GM12872 (cell line): ENCODE results near the gene DUSP22.

Source experiments
- CTCF ChIP-seq: IDR thresholded peaks from 3 replicates; pipeline ENCODE4 v1.5.1; 2011; ENCODE audit warnings: low read depth, mild to moderate bottlenecking, low read length, moderate library complexity; ENCODE audit not compliant: insufficient read depth

The DUSP22 gene

DNA sequence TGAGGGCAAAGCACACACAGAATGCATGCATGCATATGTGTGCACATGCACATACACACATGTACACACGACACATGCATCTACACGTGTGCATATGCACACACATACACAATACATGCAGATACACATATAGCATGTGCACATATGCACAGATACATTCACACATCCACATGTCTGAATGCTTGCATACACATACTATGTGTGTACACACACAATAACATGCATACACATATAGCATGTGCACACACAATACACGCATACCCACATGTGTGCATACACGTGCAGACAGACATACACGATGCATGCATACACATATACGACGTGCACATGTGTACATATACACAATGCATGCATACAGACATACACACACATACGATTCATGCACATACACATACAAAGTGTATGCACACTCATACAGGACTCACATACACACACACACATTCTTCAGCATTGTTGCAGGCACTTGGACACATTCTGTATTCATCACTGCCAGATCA is 75.1 kb downstream of the DUSP22 start:
- no peak for TF ChIP-seq CTCF

GRCh38 chr6:367891-368630 is 75.8 kb downstream of the DUSP22 start:
- no peak for TF ChIP-seq CTCF

- TF ChIP-seq CTCF, result no peak
These were observed 77.5 kb downstream of the DUSP22 start for GRCh38 chr6:369559-370431.

DNA sequence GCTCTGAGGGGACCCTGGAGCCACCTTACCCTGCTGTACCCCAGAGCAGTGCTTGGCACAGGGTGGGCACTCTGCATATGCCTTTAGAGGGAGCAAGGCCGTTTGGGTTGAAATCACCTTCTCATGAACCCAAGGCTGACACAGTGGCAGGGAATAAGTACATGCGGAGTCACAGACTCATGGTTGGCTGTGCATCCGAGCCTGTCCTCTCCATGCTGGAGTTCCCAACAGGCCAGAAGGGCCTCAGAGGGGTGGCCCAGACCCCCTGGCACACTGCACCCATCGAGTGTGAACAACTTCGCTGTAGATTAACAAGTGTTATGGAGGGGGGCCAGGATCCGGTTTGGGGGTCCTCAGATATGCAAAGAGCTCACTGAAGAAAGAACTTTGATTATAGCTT is 78.3 kb downstream of the DUSP22 start:
- no peak for TF ChIP-seq CTCF

DNA sequence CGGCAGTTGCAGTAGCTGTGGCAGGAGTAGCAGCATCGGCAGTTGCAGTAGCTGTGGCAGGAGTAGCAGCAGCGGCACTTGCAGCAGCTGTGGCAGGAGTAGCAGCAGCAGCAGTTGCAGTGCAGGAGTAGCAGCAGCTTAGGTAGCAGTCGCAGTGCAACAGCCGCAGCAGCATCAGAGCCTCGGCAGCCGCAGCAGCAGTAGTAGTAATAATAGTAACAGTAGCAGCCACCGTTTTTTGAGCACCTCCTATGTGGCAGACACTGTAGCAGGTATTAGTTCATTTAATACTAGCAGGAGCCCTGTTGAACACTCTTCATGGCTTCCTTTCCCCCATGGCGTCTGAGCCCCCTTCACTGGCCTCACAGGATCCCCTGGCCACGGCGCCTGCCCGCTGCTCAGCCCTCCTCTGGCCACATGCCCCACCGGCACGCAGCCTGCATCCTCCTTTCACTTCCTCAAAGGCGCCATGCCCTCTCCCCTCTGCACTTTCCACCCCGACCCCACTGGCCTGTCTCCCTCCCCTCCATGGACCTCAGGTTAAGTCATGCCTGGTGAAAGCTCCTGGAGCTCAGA is 80.1 kb downstream of the DUSP22 start:
- TF ChIP-seq CTCF, result no peak

- TF ChIP-seq CTCF, result no peak
These were observed 80.7 kb downstream of the DUSP22 start for GRCh38 chr6:373031-373430.
